GM12878 (cell line): ENCODE data around the gene ZYX. TPM values are rescaled to one million over a fixed set of nuclear protein-coding genes. Genes with fewer than 3 reads are reported as not detected.

Experiments used
- ATAC-seq: fragments of 200-7000 bp; cut with Tn5 transposase; 3 replicates; pipeline ENCODE4 v1.9.1; 2020; ENCODE audit warnings: mild to moderate bottlenecking, moderate library complexity
- BruUV-seq: library from RNA; stranded (reverse); fragments of 400-500 nt; replicated peaks from 2 replicates; lab custom pipeline; 2021; lab: Mats Ljungman, UMichigan
- CTCF ChIA-PET: fragments of 300-600 bp; sonication (Branson Sonifier 250); formaldehyde crosslinking; extraction: SDS; loops from one replicate; lab custom pipeline; 2021; ENCODE audit warnings: inconsistent platforms; lab: Yijun Ruan, JAX
- POLR2A ChIA-PET: fragments of 350-600 bp; formaldehyde crosslinking; extraction: SDS; loops from one replicate; lab custom pipeline; 2021; ENCODE audit warnings: inconsistent platforms; lab: Charles Lee
- RAD21 ChIA-PET: fragments of 300-600 bp; sonication (Branson Sonifier 250); formaldehyde crosslinking; loops from one replicate; lab custom pipeline; 2023; ENCODE audit warnings: antibody characterized with exemption; ENCODE audit not compliant: unreplicated experiment; lab: Charles Lee
- SMC1A ChIA-PET: fragments of 300-600 bp; sonication (Branson Sonifier 250); formaldehyde crosslinking; loops from one replicate; lab custom pipeline; 2023; ENCODE audit not compliant: unreplicated experiment, uncharacterized antibody; lab: Charles Lee
- DNase-seq: peaks from one replicate; pipeline ENCODE4 v3.0.0-alpha.2; 2011; ENCODE audit warnings: low read depth, low spot score
- FAIRE-seq: peaks from 3 replicates; lab custom pipeline; 2011; peaks lifted over from hg19 to GRCh38; lab: Jason Lieb, UNC
- H2AFZ ChIP-seq: 2 replicates; pipeline ENCODE4 v1.6.0; 2011; ENCODE audit warnings: low read depth, low read length, control low read depth; ENCODE audit not compliant: control insufficient read depth
- H3K27ac ChIP-seq: 2 replicates; pipeline ENCODE4 v1.5.1; 2011; ENCODE audit warnings: control low read depth; ENCODE audit not compliant: control insufficient read depth, insufficient read depth
- H3K27me3 ChIP-seq, 2 experiments: replicated peaks in 1 of 2; 2 replicates each; pipeline versions ENCODE4 v1.6.0 to v1.6.1; 2011; ENCODE audit warnings: low read length in 1 of 2; ENCODE audit not compliant: control insufficient read depth in 2 of 2, insufficient read depth in 2 of 2
- H3K36me3 ChIP-seq, 2 experiments: 2 replicates each; pipeline ENCODE4 v1.5.1; 2011; ENCODE audit warnings: low read length in 1 of 2; ENCODE audit not compliant: control insufficient read depth in 2 of 2, insufficient read depth in 2 of 2
- H3K4me1 ChIP-seq: 2 replicates; pipeline ENCODE4 v1.6.1; 2011; ENCODE audit warnings: mild to moderate bottlenecking, low read length, moderate library complexity, mixed read lengths; ENCODE audit not compliant: control insufficient read depth, insufficient read depth
- H3K4me2 ChIP-seq: 2 replicates; pipeline ENCODE4 v1.6.0; 2011; ENCODE audit warnings: control low read depth; ENCODE audit not compliant: control insufficient read depth, insufficient read depth
- H3K4me3 ChIP-seq: fragments of 200-600 bp; sonication (generic); 2 replicates; pipeline ENCODE4 v1.5.1; 2016
- H3K79me2 ChIP-seq: 2 replicates; pipeline ENCODE4 v1.6.0; 2011; ENCODE audit warnings: low read length; ENCODE audit not compliant: control insufficient read depth, insufficient read depth
- H3K9ac ChIP-seq: 2 replicates; pipeline ENCODE4 v1.8.0; 2011; ENCODE audit warnings: low read length, control low read depth, mixed read lengths; ENCODE audit not compliant: control insufficient read depth, insufficient read depth
- H3K9me3 ChIP-seq: replicated peaks from 3 replicates; pipeline ENCODE4 v1.5.1; 2011; ENCODE audit warnings: mild to moderate bottlenecking, low read length; ENCODE audit not compliant: control insufficient read depth, insufficient read depth
- H4K20me1 ChIP-seq: 2 replicates; pipeline ENCODE4 v1.6.0; 2011; ENCODE audit not compliant: control insufficient read depth, insufficient read depth
- BCL11A ChIP-seq: IDR thresholded peaks from 2 replicates; pipeline ENCODE4 v1.6.1; 2011; ENCODE audit warnings: low read depth, low read length
- DPF2 ChIP-seq: fragments of 450-650 bp; IDR thresholded peaks from 2 replicates; pipeline ENCODE4 v1.6.1; 2017; ENCODE audit warnings: mild to moderate bottlenecking
- FOS ChIP-seq: IDR thresholded peaks from 3 replicates; pipeline ENCODE4 v1.6.1; 2011; ENCODE audit warnings: borderline replicate concordance; ENCODE audit not compliant: insufficient read length; ENCODE audit errors: extremely low read depth
- GATAD2B ChIP-seq: fragments of 450-650 bp; conservative IDR thresholded peaks from 2 replicates; pipeline ENCODE4 v1.6.1; 2017; ENCODE audit warnings: low read depth, mild to moderate bottlenecking, moderate library complexity
- KAT2A ChIP-seq: conservative IDR thresholded peaks from 2 replicates; pipeline ENCODE4 v1.6.1; 2011; ENCODE audit warnings: low read depth, low read length; ENCODE audit not compliant: control insufficient read depth
- MEF2B ChIP-seq: fragments of 450-650 bp; IDR thresholded peaks from 2 replicates; pipeline ENCODE4 v1.6.1; 2018; ENCODE audit warnings: mild to moderate bottlenecking, moderate library complexity; ENCODE audit not compliant: partially characterized antibody, poor library complexity, severe bottlenecking
- MTA2 ChIP-seq: fragments of 450-650 bp; IDR thresholded peaks from 2 replicates; pipeline ENCODE4 v1.6.1; 2016; ENCODE audit warnings: low read depth, mild to moderate bottlenecking, moderate library complexity
- NFXL1 ChIP-seq: fragments of 450-650 bp; IDR thresholded peaks from 2 replicates; pipeline ENCODE4 v1.6.1; 2017; ENCODE audit warnings: antibody characterized with exemption, mild to moderate bottlenecking, borderline replicate concordance
- NRF1 ChIP-seq: conservative IDR thresholded peaks from 2 replicates; pipeline ENCODE4 v1.6.1; 2011; ENCODE audit warnings: mild to moderate bottlenecking, low read depth, low read length, improper control_type of control experiment
- POLR2A ChIP-seq: IDR thresholded peaks from 2 replicates; pipeline ENCODE4 v1.6.1; 2011; ENCODE audit warnings: low read depth, mild to moderate bottlenecking, low read length
- POLR2AphosphoS2 ChIP-seq: IDR thresholded peaks from 2 replicates; pipeline ENCODE4 v1.6.1; 2011; ENCODE audit warnings: low read depth, mild to moderate bottlenecking, low read length, improper control_type of control experiment, moderate library complexity
- RAD51 ChIP-seq: fragments of 450-650 bp; IDR thresholded peaks from 2 replicates; pipeline ENCODE4 v1.6.1; 2016; ENCODE audit warnings: moderate library complexity, mild to moderate bottlenecking, inconsistent platforms
- RB1 ChIP-seq: fragments of 450-650 bp; formaldehyde crosslinking; IDR thresholded peaks from 2 replicates; pipeline ENCODE4 v1.6.1; 2017; ENCODE audit warnings: mild to moderate bottlenecking, borderline replicate concordance
- RUNX3 ChIP-seq: IDR thresholded peaks from 2 replicates; pipeline ENCODE4 v1.6.1; 2012; ENCODE audit warnings: low read length, inconsistent platforms
- SP1 ChIP-seq: IDR thresholded peaks from one replicate; pipeline ENCODE4 v1.6.1; 2011; ENCODE audit warnings: low read depth, low read length
- TCF7 ChIP-seq: IDR thresholded peaks from 2 replicates; pipeline ENCODE4 v1.6.1; 2014; ENCODE audit warnings: antibody characterized with exemption, borderline replicate concordance
- ZNF207 ChIP-seq: fragments of 450-650 bp; IDR thresholded peaks from 2 replicates; pipeline ENCODE4 v1.6.1; 2014; ENCODE audit warnings: antibody characterized with exemption, mild to moderate bottlenecking, borderline replicate concordance
- WGBS: methylation state at CpG from one replicate; pipeline ENCODE4 v1.1.6; 2016; ENCODE audit warnings: low lambda C conversion rate; ENCODE audit not compliant: insufficient replicate concordance, insufficient coverage; ENCODE audit errors: missing lambda C conversion rate; 5-methylcytosine and 5-hydroxymethylcytosine counted together
- in situ Hi-C: fragments of 300-500 bp; cut with MboI; formaldehyde crosslinking; loops from 9 replicates; pipeline ENCODE4 v1.14.3; 2018; ENCODE audit warnings: mixed read lengths
- intact Hi-C: fragments of 100-400 bp; cut with micrococcal nuclease; formaldehyde crosslinking; loops from one replicate; pipeline ENCODE4 v1.14.2; 2022; ENCODE audit not compliant: unreplicated experiment
- polyA plus RNA-seq, 11 experiments: library from polyadenylated mRNA; depleted of rRNA in 4 of 11; unstranded in 6 of 11; stranded (reverse) in 5 of 11; fragments of >200 nt; fragmentation: Nextera tagmentation in 4 of 11; fragmentation: Illumina TruSeq in 1 of 11; extraction: Ambion mirVana in 4 of 11; extraction: Trizol in 1 of 11; gene quantifications; 1 replicate in 1 of 11; 2 replicates in 10 of 11; pipeline versions ENCODE4 v1.2.1 to v1.2.3, GENCODE V29; 2011 to 2016; ENCODE audit warnings: inconsistent platforms in 2 of 11, missing spikeins in 2 of 11, low read depth in 1 of 11
- total RNA-seq, 4 experiments: library from RNA; depleted of rRNA in 3 of 4; stranded (reverse); fragments of >200 nt in 3 of 4; fragmentation: Illumina TruSeq in 1 of 4; extraction: Trizol in 1 of 4; gene quantifications; 2 replicates each; pipeline versions ENCODE4 v1.2.1 to v1.2.3, GENCODE V29; 2013 to 2021
- TF ChIP-seq, protein P1 (sequence below): fragments of 450-650 bp; IDR thresholded peaks from 2 replicates; pipeline ENCODE4 v1.6.1; 2017; ENCODE audit warnings: borderline replicate concordance
- TF ChIP-seq, protein P2 (sequence below): IDR thresholded peaks from 2 replicates; pipeline ENCODE4 v1.6.1; 2012; ENCODE audit warnings: improper control_type of control experiment, low read depth, low read length; ENCODE audit not compliant: insufficient replicate concordance

Gene ZYX
- total and polyA plus RNA-seq, 10 of the 15 experiments (the other 5 are each of a cell fraction or from before 2014, with no cell fraction given), result 2.1 to 100 (median 27.6) TPM

DNA sequence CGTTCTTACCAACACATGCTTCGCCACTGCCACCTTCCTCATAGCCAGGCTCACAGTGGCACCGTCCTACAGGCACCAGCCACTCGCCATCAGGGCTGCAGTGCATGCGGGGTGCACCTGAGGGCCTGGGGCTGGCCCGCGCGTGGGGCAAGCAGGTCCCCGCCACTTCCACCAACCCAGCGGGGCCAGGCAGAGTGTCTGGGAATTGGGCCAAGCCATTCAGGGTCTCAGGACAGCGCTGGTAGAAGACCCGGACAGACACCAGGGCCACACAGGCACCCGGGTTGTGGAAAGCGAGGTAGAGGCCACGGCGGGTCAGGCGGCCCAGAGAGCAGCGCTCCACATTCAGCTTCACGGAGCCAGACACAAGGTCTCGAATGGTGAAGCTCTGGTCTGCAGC, 18.5 kb downstream of the ZYX start (continued):
- TF ChIP-seq, protein P1, sequence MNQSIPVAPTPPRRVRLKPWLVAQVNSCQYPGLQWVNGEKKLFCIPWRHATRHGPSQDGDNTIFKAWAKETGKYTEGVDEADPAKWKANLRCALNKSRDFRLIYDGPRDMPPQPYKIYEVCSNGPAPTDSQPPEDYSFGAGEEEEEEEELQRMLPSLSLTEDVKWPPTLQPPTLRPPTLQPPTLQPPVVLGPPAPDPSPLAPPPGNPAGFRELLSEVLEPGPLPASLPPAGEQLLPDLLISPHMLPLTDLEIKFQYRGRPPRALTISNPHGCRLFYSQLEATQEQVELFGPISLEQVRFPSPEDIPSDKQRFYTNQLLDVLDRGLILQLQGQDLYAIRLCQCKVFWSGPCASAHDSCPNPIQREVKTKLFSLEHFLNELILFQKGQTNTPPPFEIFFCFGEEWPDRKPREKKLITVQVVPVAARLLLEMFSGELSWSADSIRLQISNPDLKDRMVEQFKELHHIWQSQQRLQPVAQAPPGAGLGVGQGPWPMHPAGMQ, result no peak
- TF ChIP-seq MEF2B (no peak), KAT2A (no peak), NRF1 (no peak), POLR2A (no peak)

DNA sequence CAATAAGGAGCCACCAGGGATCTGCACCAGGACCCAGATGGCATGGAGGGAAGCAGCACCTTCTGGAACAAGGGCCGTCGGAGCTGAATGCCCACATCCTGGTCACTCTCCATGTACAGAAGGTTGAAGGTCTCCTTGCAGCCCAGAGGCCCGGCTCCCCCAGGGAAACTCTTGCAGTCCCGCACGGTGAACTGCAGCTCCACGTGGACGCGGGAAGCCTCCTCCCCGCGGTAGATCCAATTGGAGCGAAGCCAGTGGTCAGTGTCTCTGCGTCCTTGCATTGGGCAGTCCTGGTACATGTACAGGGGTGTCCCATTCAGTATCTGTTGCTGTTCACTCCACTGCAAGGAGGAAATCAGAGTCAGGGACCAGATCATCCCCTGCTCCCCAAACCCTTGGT, 20.1 kb downstream of the ZYX start:
- no peaks in the 10 kb centered on the region for H3K36me3 ChIP-seq
- ChIA-PET POLR2A (no interaction called here), RAD21 (no interaction called here), CTCF (interaction anchor here (1.4 to 2.3 kb wide), 2 partner anchors 14 to 16 kb away, joined by 3 to 10 read pairs; no protein-coding TSS in a partner anchor), SMC1A (no interaction called here)
- FAIRE-seq (no peak), DNase-seq (no peak), ATAC-seq (no peak)
- H4K20me1 ChIP-seq, result no peaks in the 10 kb centered on the region
- no peak overlapping the region for H3K27ac ChIP-seq
- TF ChIP-seq TCF7 (no peak), POLR2AphosphoS2 (no peak), GATAD2B (no peak), SP1 (no peak), RAD51 (no peak), MTA2 (no peak), RUNX3 (no peak), ZNF207 (no peak), RB1 (no peak), BCL11A (no peak), NFXL1 (no peak), DPF2 (no peak), FOS (no peak)
- TF ChIP-seq, protein P2, sequence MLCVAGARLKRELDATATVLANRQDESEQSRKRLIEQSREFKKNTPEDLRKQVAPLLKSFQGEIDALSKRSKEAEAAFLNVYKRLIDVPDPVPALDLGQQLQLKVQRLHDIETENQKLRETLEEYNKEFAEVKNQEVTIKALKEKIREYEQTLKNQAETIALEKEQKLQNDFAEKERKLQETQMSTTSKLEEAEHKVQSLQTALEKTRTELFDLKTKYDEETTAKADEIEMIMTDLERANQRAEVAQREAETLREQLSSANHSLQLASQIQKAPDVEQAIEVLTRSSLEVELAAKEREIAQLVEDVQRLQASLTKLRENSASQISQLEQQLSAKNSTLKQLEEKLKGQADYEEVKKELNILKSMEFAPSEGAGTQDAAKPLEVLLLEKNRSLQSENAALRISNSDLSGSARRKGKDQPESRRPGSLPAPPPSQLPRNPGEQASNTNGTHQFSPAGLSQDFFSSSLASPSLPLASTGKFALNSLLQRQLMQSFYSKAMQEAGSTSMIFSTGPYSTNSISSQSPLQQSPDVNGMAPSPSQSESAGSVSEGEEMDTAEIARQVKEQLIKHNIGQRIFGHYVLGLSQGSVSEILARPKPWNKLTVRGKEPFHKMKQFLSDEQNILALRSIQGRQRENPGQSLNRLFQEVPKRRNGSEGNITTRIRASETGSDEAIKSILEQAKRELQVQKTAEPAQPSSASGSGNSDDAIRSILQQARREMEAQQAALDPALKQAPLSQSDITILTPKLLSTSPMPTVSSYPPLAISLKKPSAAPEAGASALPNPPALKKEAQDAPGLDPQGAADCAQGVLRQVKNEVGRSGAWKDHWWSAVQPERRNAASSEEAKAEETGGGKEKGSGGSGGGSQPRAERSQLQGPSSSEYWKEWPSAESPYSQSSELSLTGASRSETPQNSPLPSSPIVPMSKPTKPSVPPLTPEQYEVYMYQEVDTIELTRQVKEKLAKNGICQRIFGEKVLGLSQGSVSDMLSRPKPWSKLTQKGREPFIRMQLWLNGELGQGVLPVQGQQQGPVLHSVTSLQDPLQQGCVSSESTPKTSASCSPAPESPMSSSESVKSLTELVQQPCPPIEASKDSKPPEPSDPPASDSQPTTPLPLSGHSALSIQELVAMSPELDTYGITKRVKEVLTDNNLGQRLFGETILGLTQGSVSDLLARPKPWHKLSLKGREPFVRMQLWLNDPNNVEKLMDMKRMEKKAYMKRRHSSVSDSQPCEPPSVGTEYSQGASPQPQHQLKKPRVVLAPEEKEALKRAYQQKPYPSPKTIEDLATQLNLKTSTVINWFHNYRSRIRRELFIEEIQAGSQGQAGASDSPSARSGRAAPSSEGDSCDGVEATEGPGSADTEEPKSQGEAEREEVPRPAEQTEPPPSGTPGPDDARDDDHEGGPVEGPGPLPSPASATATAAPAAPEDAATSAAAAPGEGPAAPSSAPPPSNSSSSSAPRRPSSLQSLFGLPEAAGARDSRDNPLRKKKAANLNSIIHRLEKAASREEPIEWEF, result no peak
- no peaks in the 10 kb centered on the region for H3K79me2 ChIP-seq
- in situ Hi-C loops (no loop called here), intact Hi-C loops (no loop called here)
- no peak overlapping the region for H3K4me3 ChIP-seq
- BruUV-seq, result no TSS peak
- WGBS, result 84% methylated on average over 12 of the region's 12 CpGs
- H2AFZ ChIP-seq, result no peak overlapping the region
- H3K27me3 ChIP-seq, result peaks cover 0 to under 1% of the 10 kb centered on the region in 2 experiments; a peak in 2 of 4 replicates
- no peaks in the 10 kb centered on the region for H3K4me1 ChIP-seq
- H3K9ac ChIP-seq, result no peak overlapping the region
- no peak overlapping the region for H3K4me2 ChIP-seq
- no peaks in the 10 kb centered on the region for H3K9me3 ChIP-seq
